Fibroblast of skin of right biceps (primary cell): ENCODE measurements around the gene KTN1.
A peak's percentile ranks its signal among the peaks of the same experiment; 100 is the strongest.

Experiments used
- DNase-seq: peaks from one replicate; pipeline ENCODE4 v3.0.0-alpha.2; 2013

Gene KTN1

DNA sequence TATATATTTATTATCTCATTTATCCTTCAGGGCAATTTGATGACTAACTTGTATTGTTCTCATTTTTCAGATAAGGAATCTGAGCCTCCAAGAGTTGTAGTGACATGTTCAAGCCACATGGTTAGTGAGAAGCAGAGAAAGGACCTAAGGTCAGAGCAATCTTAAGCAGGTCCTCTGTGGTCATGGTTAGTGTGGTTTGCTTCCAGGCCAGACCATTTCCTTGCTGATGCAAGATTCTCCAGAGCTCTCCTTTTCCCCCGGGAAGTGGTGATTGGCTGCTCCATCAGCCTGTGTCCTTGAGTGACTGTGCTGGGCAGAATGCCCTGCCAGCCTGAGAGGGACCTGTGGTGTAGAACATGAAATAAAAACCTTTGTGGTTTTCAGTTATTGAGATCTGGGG lies 141.3 kb downstream of the KTN1 start:
- peak; percentile 85 for DNase-seq

DNA sequence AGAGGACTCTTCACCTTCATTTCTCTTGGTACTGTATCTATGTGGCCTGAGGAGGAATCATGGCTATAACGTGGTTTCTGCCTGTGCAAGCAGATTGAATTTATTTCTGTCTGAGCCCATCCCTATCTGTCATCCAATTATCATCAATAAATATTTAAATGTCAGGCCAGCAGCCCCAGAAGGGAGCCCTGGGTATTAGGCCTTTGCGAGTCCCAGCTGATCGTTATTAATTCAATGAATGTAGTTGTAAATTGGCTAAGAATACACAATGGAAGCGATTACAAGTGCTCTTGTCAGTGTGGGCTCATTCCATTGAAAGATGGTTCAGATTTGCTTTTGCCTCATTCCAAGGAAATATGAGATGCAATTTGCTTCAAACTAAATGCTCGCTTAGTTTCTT lies 142.0 kb downstream of the KTN1 start:
- no peak for DNase-seq

- DNase-seq: no peak
Measured at GRCh38 chr14:55724736-55725135, 144.7 kb downstream of the KTN1 start.

DNA sequence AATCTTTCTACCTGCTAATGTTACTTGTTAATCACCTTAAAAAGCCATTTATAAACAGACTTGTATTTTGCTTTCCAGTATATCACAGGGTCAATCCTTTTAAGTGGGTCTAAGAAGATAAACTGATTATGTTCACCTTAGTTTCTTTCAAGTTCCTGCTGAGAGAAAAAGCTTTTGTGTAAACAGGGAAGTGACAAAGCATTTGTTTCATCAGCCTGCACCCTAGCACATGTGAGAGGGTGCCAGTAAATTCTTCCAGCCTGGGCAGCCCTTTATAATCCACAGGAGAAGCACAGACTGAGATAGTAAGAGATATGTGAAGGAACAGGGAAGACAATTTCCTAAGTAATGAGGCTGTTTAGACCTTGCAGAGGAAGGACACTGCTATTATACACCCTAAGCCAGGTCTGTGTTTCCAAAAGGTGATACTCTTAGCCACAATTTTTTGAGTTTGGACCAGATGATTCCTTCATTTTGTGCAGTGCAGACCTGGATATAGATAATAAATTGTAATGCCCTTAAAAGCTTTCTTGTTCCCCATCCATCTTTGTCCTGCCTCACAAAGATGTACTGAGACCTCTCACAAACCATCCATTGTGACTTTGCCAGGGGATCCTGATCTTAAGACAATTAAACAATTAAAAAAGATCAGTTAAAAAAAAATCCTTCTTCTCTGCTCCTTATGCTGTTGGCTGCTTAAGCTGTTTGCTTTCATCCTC lies 150.7 kb downstream of the KTN1 start:
- DNase-seq: no peak

GRCh38 chr14:55731311-55731872 lies 151.4 kb downstream of the KTN1 start:
- DNase-seq: no peak

GRCh38 chr14:55731881-55732498 lies 152.0 kb downstream of the KTN1 start:
- peak; percentile 25 for DNase-seq

- no peak for DNase-seq
Measured at GRCh38 chr14:55733599-55733998, 153.6 kb downstream of the KTN1 start.
